K562 (cell line): ENCODE data around the gene ESPN. TPM values are rescaled to one million over a fixed set of nuclear protein-coding genes. Genes with fewer than 3 reads are reported as not detected.
A peak's percentile ranks its signal among the peaks of the same experiment; 100 is the strongest.

Experiments
- ARID1B ChIP-seq: fragments of 450-650 bp; IDR thresholded peaks from 2 replicates; pipeline ENCODE4 v1.6.1; 2016; ENCODE audit warnings: antibody characterized with exemption, mild to moderate bottlenecking, inconsistent platforms
- BRCA1 ChIP-seq, 2 experiments: fragments of 450-650 bp in 1 of 2; sonication (generic) in 1 of 2; formaldehyde crosslinking in 1 of 2; IDR thresholded peaks; 2 replicates each; pipeline versions ENCODE4 v1.5.0 to v1.6.1; 2017 to 2020; ENCODE audit warnings: mild to moderate bottlenecking in 1 of 2, missing genetic modification reagents in 1 of 2
- CTCFL ChIP-seq: IDR thresholded peaks from 2 replicates; pipeline ENCODE4 v1.6.1; 2011; ENCODE audit warnings: borderline replicate concordance, low read depth, mild to moderate bottlenecking, moderate library complexity, low read length; ENCODE audit not compliant: insufficient read depth, poor library complexity, severe bottlenecking
- ELK3 ChIP-seq: fragments of 450-650 bp; formaldehyde crosslinking; IDR thresholded peaks from 2 replicates; pipeline ENCODE4 v1.4.0; 2020; ENCODE audit warnings: mild to moderate bottlenecking
- KLF6 ChIP-seq: fragments of 250-450 bp; sonication (Bioruptor Pico); IDR thresholded peaks from 2 replicates; pipeline ENCODE4 v1.4.0; 2020; ENCODE audit warnings: mild to moderate bottlenecking, moderate library complexity, borderline replicate concordance
- LCOR ChIP-seq: sonication (generic); formaldehyde crosslinking; IDR thresholded peaks from 2 replicates; pipeline ENCODE4 v1.8.0; 2022; ENCODE audit warnings: mild to moderate bottlenecking, missing genetic modification reagents
- NFE2L1 ChIP-seq: fragments of 450-650 bp; IDR thresholded peaks from 2 replicates; pipeline ENCODE4 v1.6.1; 2016; ENCODE audit warnings: missing genetic modification characterization, low read depth, mild to moderate bottlenecking, missing compliant biosample characterization, moderate library complexity, borderline replicate concordance
- PTRF ChIP-seq: fragments of 450-650 bp; IDR thresholded peaks from 2 replicates; pipeline ENCODE4 v1.6.1; 2016; ENCODE audit warnings: mild to moderate bottlenecking, missing genetic modification characterization, missing compliant biosample characterization
- RB1 ChIP-seq: fragments of 450-650 bp; IDR thresholded peaks from 2 replicates; pipeline ENCODE4 v1.6.1; 2017; ENCODE audit warnings: low read depth, mild to moderate bottlenecking
- RBM17 ChIP-seq: fragments of 200-400 bp; formaldehyde crosslinking; IDR thresholded peaks from 2 replicates; pipeline ENCODE4 v1.6.1; 2017; ENCODE audit warnings: low read depth, mild to moderate bottlenecking, low read length, borderline replicate concordance
- ZC3H4 ChIP-seq: sonication (generic); formaldehyde crosslinking; IDR thresholded peaks from 2 replicates; pipeline ENCODE4 v1.9.0; 2021; ENCODE audit warnings: missing genetic modification reagents, borderline replicate concordance
- ZNF239 ChIP-seq: fragments of 250-450 bp; sonication (Bioruptor Pico); IDR thresholded peaks from 2 replicates; pipeline ENCODE4 v1.4.0; 2020; ENCODE audit warnings: mild to moderate bottlenecking
- polyA plus RNA-seq, 8 experiments: library from polyadenylated mRNA; depleted of rRNA in 4 of 8; stranded (reverse) in 5 of 8; unstranded in 3 of 8; fragments of >200 nt; fragmentation: Nextera tagmentation in 2 of 8; fragmentation: Illumina TruSeq in 1 of 8; extraction: Ambion mirVana in 2 of 8; extraction: Trizol in 1 of 8; gene quantifications; 2 replicates each; pipeline versions ENCODE4 v1.2.1 to v1.2.3, GENCODE V29; 2011 to 2014; ENCODE audit warnings: inconsistent platforms in 1 of 8, missing spikeins in 1 of 8
- total RNA-seq, 7 experiments: library from RNA; depleted of rRNA in 6 of 7; stranded (reverse); fragments of >200 nt in 6 of 7; fragmentation: Illumina TruSeq in 2 of 7; extraction: Trizol in 2 of 7; gene quantifications; 2 replicates each; pipeline versions ENCODE4 v1.2.1 to v1.2.3, GENCODE V29; 2011 to 2021; ENCODE audit warnings: low replicate concordance in 1 of 7
- TF ChIP-seq, protein P1 (sequence below): sonication (generic); formaldehyde crosslinking; IDR thresholded peaks from 2 replicates; pipeline ENCODE4 v1.8.0; 2022; ENCODE audit warnings: mild to moderate bottlenecking, missing genetic modification reagents
- TF ChIP-seq, protein P2 (sequence below): sonication (generic); formaldehyde crosslinking; IDR thresholded peaks from 2 replicates; pipeline ENCODE4 v1.8.1; 2023; ENCODE audit warnings: missing genetic modification reagents, mild to moderate bottlenecking, borderline replicate concordance

ESPN gene
- total and polyA plus RNA-seq, 9 of the 15 experiments (the other 6 are each of a cell fraction or from before 2014, with no cell fraction given), result 0.07 to 1.2 (median 0.45) TPM; not detected in 3

DNA sequence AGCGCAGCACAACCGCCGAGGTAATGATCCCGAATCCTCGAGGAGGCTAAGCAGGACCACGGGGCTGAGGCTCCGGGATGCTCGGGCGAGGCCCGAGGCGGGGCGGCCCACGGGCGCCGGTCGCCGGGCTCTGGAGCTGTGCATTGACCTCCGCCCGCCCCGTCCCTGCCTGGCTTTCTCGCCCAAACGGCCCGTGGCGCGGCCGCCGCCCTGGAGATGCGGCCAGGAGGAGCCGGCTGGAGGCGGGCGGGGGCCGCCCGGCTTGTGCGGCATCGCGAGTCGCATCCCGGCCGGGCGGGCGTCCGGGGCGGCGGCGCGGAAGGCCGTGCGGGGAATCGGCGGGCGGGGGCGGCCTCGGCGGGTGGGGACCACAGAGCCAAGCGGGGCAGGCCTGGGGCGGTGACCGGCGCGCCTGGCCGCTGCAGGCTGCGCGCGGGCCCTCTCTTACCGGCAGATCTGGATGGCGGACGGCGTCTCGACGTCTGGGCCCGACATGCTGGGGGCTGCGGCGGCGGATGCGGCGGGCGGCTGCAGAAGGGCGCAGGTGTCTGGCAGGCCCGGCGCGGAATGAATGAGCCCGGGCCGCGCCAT lies 31.7 kb upstream of the ESPN start (continued):
- TF ChIP-seq, protein P1, sequence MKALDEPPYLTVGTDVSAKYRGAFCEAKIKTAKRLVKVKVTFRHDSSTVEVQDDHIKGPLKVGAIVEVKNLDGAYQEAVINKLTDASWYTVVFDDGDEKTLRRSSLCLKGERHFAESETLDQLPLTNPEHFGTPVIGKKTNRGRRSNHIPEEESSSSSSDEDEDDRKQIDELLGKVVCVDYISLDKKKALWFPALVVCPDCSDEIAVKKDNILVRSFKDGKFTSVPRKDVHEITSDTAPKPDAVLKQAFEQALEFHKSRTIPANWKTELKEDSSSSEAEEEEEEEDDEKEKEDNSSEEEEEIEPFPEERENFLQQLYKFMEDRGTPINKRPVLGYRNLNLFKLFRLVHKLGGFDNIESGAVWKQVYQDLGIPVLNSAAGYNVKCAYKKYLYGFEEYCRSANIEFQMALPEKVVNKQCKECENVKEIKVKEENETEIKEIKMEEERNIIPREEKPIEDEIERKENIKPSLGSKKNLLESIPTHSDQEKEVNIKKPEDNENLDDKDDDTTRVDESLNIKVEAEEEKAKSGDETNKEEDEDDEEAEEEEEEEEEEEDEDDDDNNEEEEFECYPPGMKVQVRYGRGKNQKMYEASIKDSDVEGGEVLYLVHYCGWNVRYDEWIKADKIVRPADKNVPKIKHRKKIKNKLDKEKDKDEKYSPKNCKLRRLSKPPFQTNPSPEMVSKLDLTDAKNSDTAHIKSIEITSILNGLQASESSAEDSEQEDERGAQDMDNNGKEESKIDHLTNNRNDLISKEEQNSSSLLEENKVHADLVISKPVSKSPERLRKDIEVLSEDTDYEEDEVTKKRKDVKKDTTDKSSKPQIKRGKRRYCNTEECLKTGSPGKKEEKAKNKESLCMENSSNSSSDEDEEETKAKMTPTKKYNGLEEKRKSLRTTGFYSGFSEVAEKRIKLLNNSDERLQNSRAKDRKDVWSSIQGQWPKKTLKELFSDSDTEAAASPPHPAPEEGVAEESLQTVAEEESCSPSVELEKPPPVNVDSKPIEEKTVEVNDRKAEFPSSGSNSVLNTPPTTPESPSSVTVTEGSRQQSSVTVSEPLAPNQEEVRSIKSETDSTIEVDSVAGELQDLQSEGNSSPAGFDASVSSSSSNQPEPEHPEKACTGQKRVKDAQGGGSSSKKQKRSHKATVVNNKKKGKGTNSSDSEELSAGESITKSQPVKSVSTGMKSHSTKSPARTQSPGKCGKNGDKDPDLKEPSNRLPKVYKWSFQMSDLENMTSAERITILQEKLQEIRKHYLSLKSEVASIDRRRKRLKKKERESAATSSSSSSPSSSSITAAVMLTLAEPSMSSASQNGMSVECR (CRISPR knock-in tag), result peak; percentile 53; the same call in 1 of the 2 replicates
- TF ChIP-seq NFE2L1 (tag) (no peak), LCOR (CRISPR knock-in tag) (no peak), RB1 (peak; percentile 6; the same call in 1 of the 2 replicates), RBM17 (no peak), BRCA1 (IDR thresholded peaks at IDR 0.05) (no peak), BRCA1 (CRISPR knock-in tag; IDR thresholded peaks at IDR 0.05) (no peak), CTCFL (no peak), ZC3H4 (CRISPR knock-in tag) (no peak), ARID1B (no peak), KLF6 (no peak), ELK3 (CRISPR knock-in tag) (no peak), PTRF (tag) (no peak), ZNF239 (CRISPR knock-in tag) (no peak)
- TF ChIP-seq, protein P2, sequence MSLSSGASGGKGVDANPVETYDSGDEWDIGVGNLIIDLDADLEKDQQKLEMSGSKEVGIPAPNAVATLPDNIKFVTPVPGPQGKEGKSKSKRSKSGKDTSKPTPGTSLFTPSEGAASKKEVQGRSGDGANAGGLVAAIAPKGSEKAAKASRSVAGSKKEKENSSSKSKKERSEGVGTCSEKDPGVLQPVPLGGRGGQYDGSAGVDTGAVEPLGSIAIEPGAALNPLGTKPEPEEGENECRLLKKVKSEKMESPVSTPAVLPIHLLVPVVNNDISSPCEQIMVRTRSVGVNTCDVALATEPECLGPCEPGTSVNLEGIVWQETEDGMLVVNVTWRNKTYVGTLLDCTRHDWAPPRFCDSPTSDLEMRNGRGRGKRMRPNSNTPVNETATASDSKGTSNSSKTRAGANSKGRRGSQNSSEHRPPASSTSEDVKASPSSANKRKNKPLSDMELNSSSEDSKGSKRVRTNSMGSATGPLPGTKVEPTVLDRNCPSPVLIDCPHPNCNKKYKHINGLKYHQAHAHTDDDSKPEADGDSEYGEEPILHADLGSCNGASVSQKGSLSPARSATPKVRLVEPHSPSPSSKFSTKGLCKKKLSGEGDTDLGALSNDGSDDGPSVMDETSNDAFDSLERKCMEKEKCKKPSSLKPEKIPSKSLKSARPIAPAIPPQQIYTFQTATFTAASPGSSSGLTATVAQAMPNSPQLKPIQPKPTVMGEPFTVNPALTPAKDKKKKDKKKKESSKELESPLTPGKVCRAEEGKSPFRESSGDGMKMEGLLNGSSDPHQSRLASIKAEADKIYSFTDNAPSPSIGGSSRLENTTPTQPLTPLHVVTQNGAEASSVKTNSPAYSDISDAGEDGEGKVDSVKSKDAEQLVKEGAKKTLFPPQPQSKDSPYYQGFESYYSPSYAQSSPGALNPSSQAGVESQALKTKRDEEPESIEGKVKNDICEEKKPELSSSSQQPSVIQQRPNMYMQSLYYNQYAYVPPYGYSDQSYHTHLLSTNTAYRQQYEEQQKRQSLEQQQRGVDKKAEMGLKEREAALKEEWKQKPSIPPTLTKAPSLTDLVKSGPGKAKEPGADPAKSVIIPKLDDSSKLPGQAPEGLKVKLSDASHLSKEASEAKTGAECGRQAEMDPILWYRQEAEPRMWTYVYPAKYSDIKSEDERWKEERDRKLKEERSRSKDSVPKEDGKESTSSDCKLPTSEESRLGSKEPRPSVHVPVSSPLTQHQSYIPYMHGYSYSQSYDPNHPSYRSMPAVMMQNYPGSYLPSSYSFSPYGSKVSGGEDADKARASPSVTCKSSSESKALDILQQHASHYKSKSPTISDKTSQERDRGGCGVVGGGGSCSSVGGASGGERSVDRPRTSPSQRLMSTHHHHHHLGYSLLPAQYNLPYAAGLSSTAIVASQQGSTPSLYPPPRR (CRISPR knock-in tag), result no peak
